ENCODE results near the gene PRR36.

The PRR36 gene

GRCh38 chr19:7819337-7819736 lies 54.9 kb downstream of the PRR36 start:
- no peak for DNase-seq (ENCODE audit: low spot score)

GRCh38 chr19:7818806-7819205 lies 55.4 kb downstream of the PRR36 start:
- no peak for DNase-seq (ENCODE audit: low spot score)

Measured in putamen (tissue), 1 donor.